ENCODE results near the gene KANK2.

- TF ChIP-seq POLR2A (IDR thresholded peaks at IDR 0.05), result no peak
- TF ChIP-seq POLR2AphosphoS5 (IDR thresholded peaks at IDR 0.05), result no peak
- TF ChIP-seq CTCF (IDR thresholded peaks at IDR 0.05), result no peak
- TF ChIP-seq EP300 (IDR thresholded peaks at IDR 0.05), result no peak
These were observed 42.1 kb upstream of the KANK2 start, which contains the start of gene ANGPTL8 for GRCh38 chr19:11239377-11240000.

All from suprapubic skin (tissue), 4 donors.